ENCODE data around the gene LILRB5. TPM values are rescaled to one million over a fixed set of nuclear protein-coding genes. Genes with fewer than 3 reads are reported as not detected.
"Not testable (repeated sequence)": the region's sequence is repeated elsewhere in the genome, so short reads cannot be mapped to it uniquely, and the experiment has no call there.

Gene LILRB5
- total RNA-seq, 1 donor from 2014 or later, result not detected

- H3K36me3 Mint-ChIP-seq (ENCODE audit: low read depth); H3K9me3 Mint-ChIP-seq; DNase-seq; H3K27me3 Mint-ChIP-seq; H3K27ac Mint-ChIP-seq; H3K4me3 Mint-ChIP-seq; H3K4me1 Mint-ChIP-seq; intact Hi-C loops (cut with micrococcal nuclease): not testable (repeated sequence)
Observed at GRCh38 chr19:54243809-54244208, 13.3 kb downstream of the LILRB5 start.

GRCh38 chr19:54242646-54243045 is 14.4 kb downstream of the LILRB5 start, which contains the start of gene LILRA6:
Gene LILRA6, minus strand, starts transcription at chr19:54242790.
- intact Hi-C loops (cut with micrococcal nuclease); H3K27me3 Mint-ChIP-seq; H3K36me3 Mint-ChIP-seq (ENCODE audit: low read depth); H3K4me3 Mint-ChIP-seq; H3K27ac Mint-ChIP-seq; H3K9me3 Mint-ChIP-seq; H3K4me1 Mint-ChIP-seq; DNase-seq: not testable (repeated sequence)

- DNase-seq; H3K27me3 Mint-ChIP-seq; H3K27ac Mint-ChIP-seq; H3K36me3 Mint-ChIP-seq (ENCODE audit: low read depth); H3K9me3 Mint-ChIP-seq; H3K4me1 Mint-ChIP-seq; intact Hi-C loops (cut with micrococcal nuclease); H3K4me3 Mint-ChIP-seq: not testable (repeated sequence)
Observed at GRCh38 chr19:54242234-54242633, 14.8 kb downstream of the LILRB5 start.

- H3K27me3 Mint-ChIP-seq, result peaks cover 14% of the 10 kb centered on the region
- H3K27ac Mint-ChIP-seq; H3K36me3 Mint-ChIP-seq (ENCODE audit: low read depth); intact Hi-C loops (cut with micrococcal nuclease); H3K4me1 Mint-ChIP-seq; H3K9me3 Mint-ChIP-seq; H3K4me3 Mint-ChIP-seq; DNase-seq: not testable (repeated sequence)
Observed at GRCh38 chr19:54240372-54241336, 16.4 kb downstream of the LILRB5 start.

GRCh38 chr19:54239491-54240371 is 17.3 kb downstream of the LILRB5 start:
- H3K36me3 Mint-ChIP-seq (ENCODE audit: low read depth); intact Hi-C loops (cut with micrococcal nuclease); DNase-seq; H3K4me3 Mint-ChIP-seq; H3K9me3 Mint-ChIP-seq; H3K4me1 Mint-ChIP-seq; H3K27ac Mint-ChIP-seq: not testable (repeated sequence)
- peaks cover 18% of the 10 kb centered on the region for H3K27me3 Mint-ChIP-seq

GRCh38 chr19:54233941-54234340 is 23.1 kb downstream of the LILRB5 start:
- intact Hi-C loops (cut with micrococcal nuclease), result no loop called here
- no peak overlapping the region for H3K27ac Mint-ChIP-seq
- no peak overlapping the region for H3K4me3 Mint-ChIP-seq
- H3K27me3 Mint-ChIP-seq, result peaks cover 52% of the 10 kb centered on the region
- peaks cover 10% of the 10 kb centered on the region for H3K4me1 Mint-ChIP-seq
- no peak for DNase-seq
- H3K36me3 Mint-ChIP-seq (ENCODE audit: low read depth), result no peaks in the 10 kb centered on the region
- no peaks in the 10 kb centered on the region for H3K9me3 Mint-ChIP-seq

GRCh38 chr19:54231077-54231931 is 25.8 kb downstream of the LILRB5 start:
- H3K27ac Mint-ChIP-seq, result no peak overlapping the region
- H3K36me3 Mint-ChIP-seq (ENCODE audit: low read depth), result no peaks in the 10 kb centered on the region
- peak; percentile 96 for DNase-seq
- H3K4me3 Mint-ChIP-seq, result no peak overlapping the region
- peaks cover 51% of the 10 kb centered on the region for H3K27me3 Mint-ChIP-seq
- H3K9me3 Mint-ChIP-seq, result no peaks in the 10 kb centered on the region
- H3K4me1 Mint-ChIP-seq, result peaks cover 10% of the 10 kb centered on the region
- intact Hi-C loops (cut with micrococcal nuclease), result loop anchor here (1.0 kb wide), 2 partner anchors 21 to 63 kb away; no protein-coding TSS in a partner anchor

GRCh38 chr19:54230031-54230430 is 27.0 kb downstream of the LILRB5 start:
- Mint-ChIP-seq H3K4me1 (peaks cover 10% of the 10 kb centered on the region), H3K36me3 (ENCODE audit: low read depth) (no peaks in the 10 kb centered on the region), H3K27ac (no peak overlapping the region), H3K9me3 (no peaks in the 10 kb centered on the region), H3K4me3 (no peak overlapping the region), H3K27me3 (peaks cover 45% of the 10 kb centered on the region)
- no peak for DNase-seq
- intact Hi-C loops (cut with micrococcal nuclease), result no loop called here

GRCh38 chr19:54229146-54229545 is 27.9 kb downstream of the LILRB5 start:
- H3K27ac Mint-ChIP-seq, result no peak overlapping the region
- peaks cover 36% of the 10 kb centered on the region for H3K27me3 Mint-ChIP-seq
- peaks cover 9% of the 10 kb centered on the region for H3K4me1 Mint-ChIP-seq
- intact Hi-C loops (cut with micrococcal nuclease), result no loop called here
- DNase-seq, result peak; percentile 56
- no peaks in the 10 kb centered on the region for H3K9me3 Mint-ChIP-seq
- H3K4me3 Mint-ChIP-seq, result no peak overlapping the region
- H3K36me3 Mint-ChIP-seq (ENCODE audit: low read depth), result no peaks in the 10 kb centered on the region

GRCh38 chr19:54224619-54225018 is 32.5 kb downstream of the LILRB5 start:
- intact Hi-C loops (cut with micrococcal nuclease); H3K4me1 Mint-ChIP-seq; H3K4me3 Mint-ChIP-seq; H3K9me3 Mint-ChIP-seq; H3K27ac Mint-ChIP-seq; DNase-seq; H3K36me3 Mint-ChIP-seq (ENCODE audit: low read depth): not testable (repeated sequence)
- peaks cover 14% of the 10 kb centered on the region for H3K27me3 Mint-ChIP-seq

GRCh38 chr19:54223937-54224281 is 33.2 kb downstream of the LILRB5 start:
- peak; percentile 53 for DNase-seq
- H3K4me3 Mint-ChIP-seq; H3K27me3 Mint-ChIP-seq; H3K27ac Mint-ChIP-seq; intact Hi-C loops (cut with micrococcal nuclease); H3K36me3 Mint-ChIP-seq (ENCODE audit: low read depth); H3K9me3 Mint-ChIP-seq; H3K4me1 Mint-ChIP-seq: not testable (repeated sequence)

GRCh38 chr19:54223277-54223936 is 33.7 kb downstream of the LILRB5 start:
- peak; percentile 60 for DNase-seq
- intact Hi-C loops (cut with micrococcal nuclease); H3K27me3 Mint-ChIP-seq; H3K4me1 Mint-ChIP-seq; H3K27ac Mint-ChIP-seq; H3K36me3 Mint-ChIP-seq (ENCODE audit: low read depth); H3K4me3 Mint-ChIP-seq; H3K9me3 Mint-ChIP-seq: not testable (repeated sequence)
